GM23338 (cell line): ENCODE data around the gene KPNA4. TPM values are rescaled to one million over a fixed set of nuclear protein-coding genes. Genes with fewer than 3 reads are reported as not detected.

Experiments used
- ATAC-seq: fragments of 200-7000 bp; cut with Tn5 transposase; 3 replicates; pipeline ENCODE4 v1.9.1; 2020
- DNase-seq: peaks from one replicate; pipeline ENCODE4 v3.0.0-alpha.2; 2015; ENCODE audit warnings: low spot score
- H2AFZ ChIP-seq: fragments of 200-600 bp; sonication (generic); 2 replicates; pipeline ENCODE4 v1.8.0; 2016; ENCODE audit warnings: antibody characterized with exemption, mild to moderate bottlenecking, moderate library complexity
- H3F3A ChIP-seq: fragments of 200-600 bp; sonication (generic); replicated peaks from 2 replicates; pipeline ENCODE4 v1.8.0; 2017; ENCODE audit warnings: antibody characterized with exemption, mixed run types, low read depth
- H3K27ac ChIP-seq: fragments of 200-600 bp; sonication (generic); 2 replicates; pipeline ENCODE4 v1.6.1; 2016; ENCODE audit warnings: low read depth
- H3K27me3 ChIP-seq: fragments of 200-600 bp; sonication (generic); 2 replicates; pipeline ENCODE4 v1.8.0; 2016; ENCODE audit warnings: mild to moderate bottlenecking, mixed run types, moderate library complexity; ENCODE audit not compliant: insufficient read depth
- H3K36me3 ChIP-seq: fragments of 200-600 bp; sonication (generic); 2 replicates; pipeline ENCODE4 v1.8.0; 2016; ENCODE audit warnings: mild to moderate bottlenecking; ENCODE audit not compliant: insufficient read depth
- H3K4me1 ChIP-seq: fragments of 200-600 bp; sonication (generic); 2 replicates; pipeline ENCODE4 v1.8.0; 2016; ENCODE audit warnings: mild to moderate bottlenecking, moderate library complexity; ENCODE audit not compliant: insufficient read depth
- H3K4me2 ChIP-seq: fragments of 200-600 bp; sonication (generic); 2 replicates; pipeline ENCODE4 v1.7.1; 2017; ENCODE audit warnings: mixed run types
- H3K4me3 ChIP-seq: fragments of 200-600 bp; sonication (generic); 2 replicates; pipeline ENCODE4 v1.6.1; 2016; ENCODE audit warnings: mixed run types
- H3K79me2 ChIP-seq: fragments of 200-600 bp; sonication (generic); replicated peaks from 2 replicates; pipeline ENCODE4 v1.8.0; 2017; ENCODE audit warnings: mild to moderate bottlenecking; ENCODE audit not compliant: insufficient read depth
- H3K9me2 ChIP-seq: fragments of 200-600 bp; sonication (generic); 2 replicates; pipeline ENCODE4 v1.8.0; 2017; ENCODE audit not compliant: insufficient read depth
- H4K20me1 ChIP-seq: fragments of 200-600 bp; sonication (generic); replicated peaks from 2 replicates; pipeline ENCODE4 v1.8.0; 2017; ENCODE audit warnings: mild to moderate bottlenecking; ENCODE audit not compliant: insufficient read depth
- H3K27ac Mint-ChIP-seq: 2 replicates; pipeline ENCODE4 v1.8.0; 2020; ENCODE audit warnings: inconsistent platforms, mild to moderate bottlenecking, moderate library complexity, mixed read lengths
- H3K27me3 Mint-ChIP-seq: 3 replicates; pipeline ENCODE4 v1.8.0; 2022; ENCODE audit warnings: low read depth, mild to moderate bottlenecking, moderate library complexity, mixed read lengths, inconsistent platforms; ENCODE audit not compliant: insufficient read depth, poor library complexity
- H3K36me3 Mint-ChIP-seq: 3 replicates; pipeline ENCODE4 v1.8.0; 2021; ENCODE audit warnings: low read depth, mild to moderate bottlenecking, inconsistent platforms, moderate library complexity, mixed read lengths
- H3K4me1 Mint-ChIP-seq: 3 replicates; pipeline ENCODE4 v1.8.0; 2020; ENCODE audit warnings: mild to moderate bottlenecking, inconsistent platforms, mixed read lengths
- H3K4me3 Mint-ChIP-seq: 3 replicates; pipeline ENCODE4 v1.8.0; 2021; ENCODE audit warnings: moderate library complexity, mild to moderate bottlenecking, inconsistent platforms, mixed read lengths
- H3K9me3 Mint-ChIP-seq: 3 replicates; pipeline ENCODE4 v1.8.0; 2020; ENCODE audit warnings: moderate library complexity, mild to moderate bottlenecking, inconsistent platforms, mixed read lengths
- CREB1 ChIP-seq: fragments of 250-450 bp; sonication (Bioruptor Pico); IDR thresholded peaks from 2 replicates; pipeline ENCODE4 v1.5.0; 2020; ENCODE audit warnings: low read depth, mild to moderate bottlenecking, moderate library complexity
- EZH2 ChIP-seq: fragments of 200-600 bp; sonication (generic); IDR thresholded peaks from one replicate; pipeline ENCODE4 v1.8.0; 2017; ENCODE audit warnings: antibody characterized with exemption, mild to moderate bottlenecking, low read depth; ENCODE audit not compliant: unreplicated experiment
- EZH2phosphoT487 ChIP-seq: fragments of 200-600 bp; sonication (generic); IDR thresholded peaks from one replicate; pipeline ENCODE4 v1.8.1; 2018; ENCODE audit warnings: antibody characterized with exemption; ENCODE audit not compliant: unreplicated experiment
- JUNB ChIP-seq: IDR thresholded peaks from one replicate; pipeline ENCODE4 v1.6.1; 2016; ENCODE audit warnings: antibody characterized with exemption; ENCODE audit not compliant: unreplicated experiment
- POLR2AphosphoS5 ChIP-seq: IDR thresholded peaks from 2 replicates; pipeline ENCODE4 v1.6.1; 2016; ENCODE audit warnings: antibody characterized with exemption, low read depth
- STAT1 ChIP-seq: IDR thresholded peaks from one replicate; pipeline ENCODE4 v1.6.1; 2016; ENCODE audit warnings: antibody characterized with exemption; ENCODE audit not compliant: unreplicated experiment
- ZNF114 ChIP-seq: fragments of 250-450 bp; sonication (Bioruptor Pico); IDR thresholded peaks from 2 replicates; pipeline ENCODE4 v1.5.0; 2020; ENCODE audit warnings: mild to moderate bottlenecking, moderate library complexity
- polyA plus RNA-seq: library from polyadenylated mRNA; unstranded; fragments of >200 nt; fragmentation: Nextera tagmentation; extraction: Ambion mirVana; gene quantifications from 2 replicates; pipeline ENCODE4 v1.2.1, GENCODE V29; 2016
- total RNA-seq: library from RNA; depleted of rRNA; stranded (reverse); fragments of >200 nt; shearing (Covaris generic); gene quantifications from 2 replicates; pipeline ENCODE4 v1.2.3, GENCODE V29; 2014
- TF ChIP-seq, protein P1 (sequence below): IDR thresholded peaks from 2 replicates; pipeline ENCODE4 v1.6.1; 2016; ENCODE audit warnings: antibody characterized with exemption
- TF ChIP-seq, protein P2 (sequence below): IDR thresholded peaks from one replicate; pipeline ENCODE4 v1.6.1; 2018; ENCODE audit warnings: antibody characterized with exemption; ENCODE audit not compliant: unreplicated experiment
- TF ChIP-seq, protein P3 (sequence below), 2 experiments: fragments of 200-600 bp in 1 of 2; sonication (generic) in 1 of 2; conservative IDR thresholded peaks; 2 replicates each; pipeline versions ENCODE4 v1.5.1 to v1.6.1; 2016 to 2017; ENCODE audit warnings: antibody characterized with exemption in 2 of 2, low read depth in 2 of 2, mild to moderate bottlenecking in 2 of 2, moderate library complexity in 1 of 2

The KPNA4 gene
- total and polyA plus RNA-seq, 2 experiments from 2014 or later, result 17.8 to 36.2 TPM

DNA sequence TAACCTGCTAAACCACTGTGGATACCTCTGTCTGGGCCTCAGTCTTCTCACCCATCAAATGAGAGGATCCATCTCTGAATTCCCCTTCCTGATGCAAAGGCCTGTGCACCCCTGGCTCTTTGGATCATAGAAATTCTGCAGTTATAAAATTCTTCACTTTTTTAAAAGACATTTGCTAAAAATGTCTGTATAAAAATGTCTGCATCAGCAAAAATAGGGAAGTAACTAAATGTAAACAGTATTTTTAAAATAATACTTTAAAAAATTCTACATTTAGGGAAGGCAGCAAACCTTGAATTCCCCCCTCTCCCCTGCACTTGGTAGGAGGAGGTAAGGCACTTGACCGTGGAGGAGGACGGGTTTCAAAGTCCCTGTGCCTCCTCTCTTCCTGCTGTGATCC is 90.2 kb downstream of the KPNA4 start:
- no peak overlapping the region for H3K4me2 ChIP-seq
- no peaks in the 10 kb centered on the region for H3F3A ChIP-seq
- H4K20me1 ChIP-seq, result no peaks in the 10 kb centered on the region
- ATAC-seq (no peak), DNase-seq (no peak)
- TF ChIP-seq POLR2AphosphoS5, result no peak
- H3K9me2 ChIP-seq, result 0 out of 2 replicates have a peak, but pooled peaks cover 7% of the 10 kb centered on the region
- H3K27ac ChIP-seq, result no peak overlapping the region
- no peak overlapping the region for H2AFZ ChIP-seq
- H3K36me3 Mint-ChIP-seq, result peaks cover 10% of the 10 kb centered on the region; the same call in 2 of the 3 replicates
- H3K4me1 ChIP-seq, result no peaks in the 10 kb centered on the region
- H3K27me3 ChIP-seq, result no peaks in the 10 kb centered on the region
- no peaks in the 10 kb centered on the region for H3K79me2 ChIP-seq
- peaks cover 5% of the 10 kb centered on the region for H3K27me3 Mint-ChIP-seq
- no peak overlapping the region for H3K4me3 Mint-ChIP-seq
- no peak overlapping the region for H3K4me3 ChIP-seq
- no peak overlapping the region for H3K27ac Mint-ChIP-seq
- H3K36me3 ChIP-seq, result no peaks in the 10 kb centered on the region; the same call in 1 of the 2 replicates
- H3K4me1 Mint-ChIP-seq, result no peaks in the 10 kb centered on the region
- peaks cover 10% of the 10 kb centered on the region for H3K9me3 Mint-ChIP-seq

DNA sequence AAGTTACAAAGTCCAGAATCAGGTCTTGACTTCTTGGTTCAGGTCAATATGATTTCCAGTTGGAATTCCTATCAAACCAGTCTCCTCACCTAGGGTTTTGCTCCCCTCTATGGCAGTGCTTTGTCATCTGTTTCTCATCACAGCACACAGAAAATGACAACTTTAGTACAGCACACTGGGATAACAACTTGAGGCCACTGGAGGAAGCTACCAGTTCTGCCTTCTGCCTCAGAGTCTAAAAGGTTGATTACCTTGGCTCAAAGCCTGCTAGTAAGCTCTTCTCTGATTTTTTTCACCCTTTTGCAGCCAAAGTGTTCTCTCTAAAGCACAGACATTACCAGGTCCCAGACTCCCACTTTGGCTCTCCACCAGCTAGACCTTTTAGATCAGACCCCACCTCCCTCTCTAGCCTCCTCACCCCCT is 90.9 kb downstream of the KPNA4 start:
- Mint-ChIP-seq H3K9me3 (peaks cover 18% of the 10 kb centered on the region), H3K27ac (no peak overlapping the region), H3K27me3 (peaks cover 5% of the 10 kb centered on the region), H3K36me3 (peaks cover 17% of the 10 kb centered on the region), H3K4me3 (no peak overlapping the region), H3K4me1 (no peaks in the 10 kb centered on the region)
- no peak for TF ChIP-seq EZH2
- TF ChIP-seq POLR2AphosphoS5, result no peak
- TF ChIP-seq, protein P1, sequence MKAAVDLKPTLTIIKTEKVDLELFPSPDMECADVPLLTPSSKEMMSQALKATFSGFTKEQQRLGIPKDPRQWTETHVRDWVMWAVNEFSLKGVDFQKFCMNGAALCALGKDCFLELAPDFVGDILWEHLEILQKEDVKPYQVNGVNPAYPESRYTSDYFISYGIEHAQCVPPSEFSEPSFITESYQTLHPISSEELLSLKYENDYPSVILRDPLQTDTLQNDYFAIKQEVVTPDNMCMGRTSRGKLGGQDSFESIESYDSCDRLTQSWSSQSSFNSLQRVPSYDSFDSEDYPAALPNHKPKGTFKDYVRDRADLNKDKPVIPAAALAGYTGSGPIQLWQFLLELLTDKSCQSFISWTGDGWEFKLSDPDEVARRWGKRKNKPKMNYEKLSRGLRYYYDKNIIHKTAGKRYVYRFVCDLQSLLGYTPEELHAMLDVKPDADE, result no peak
- no peak for TF ChIP-seq ZNF114 (CRISPR knock-in tag)
- no peaks in the 10 kb centered on the region for H4K20me1 ChIP-seq
- H3K9me2 ChIP-seq, result 0 out of 2 replicates have a peak, but pooled peaks cover 7% of the 10 kb centered on the region
- H3F3A ChIP-seq, result no peaks in the 10 kb centered on the region
- H3K27ac ChIP-seq, result no peak overlapping the region
- H3K79me2 ChIP-seq, result no peaks in the 10 kb centered on the region
- H3K4me2 ChIP-seq, result no peak overlapping the region
- no peaks in the 10 kb centered on the region for H3K4me1 ChIP-seq
- ATAC-seq (no peak), DNase-seq (no peak)
- no peaks in the 10 kb centered on the region for H3K27me3 ChIP-seq
- H3K36me3 ChIP-seq, result no peaks in the 10 kb centered on the region; the same call in 1 of the 2 replicates
- no peak overlapping the region for H2AFZ ChIP-seq
- H3K4me3 ChIP-seq, result no peak overlapping the region

DNA sequence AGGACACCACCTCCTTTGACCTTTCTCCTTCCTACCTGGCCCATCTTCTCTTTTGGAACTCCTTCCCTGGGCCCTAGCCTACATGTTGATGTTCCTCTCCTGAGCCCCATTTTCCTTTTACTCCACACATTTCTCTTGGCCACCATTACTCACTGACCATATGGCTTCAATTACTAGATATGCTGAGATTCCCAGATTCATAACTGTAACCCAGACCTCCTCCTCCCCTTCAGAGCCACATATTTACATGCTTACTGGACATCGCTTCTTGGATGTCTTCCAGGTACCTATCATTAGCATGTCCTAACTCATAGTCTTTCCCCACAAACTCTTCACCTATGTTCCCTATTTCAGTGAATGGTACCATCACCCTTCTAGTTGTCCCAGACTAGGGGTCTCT is 91.4 kb downstream of the KPNA4 start:
- ATAC-seq, result no peak
- no peak overlapping the region for H3K4me3 ChIP-seq
- TF ChIP-seq POLR2AphosphoS5 (no peak), EZH2phosphoT487 (no peak), CREB1 (CRISPR knock-in tag) (no peak), JUNB (no peak), ZNF114 (CRISPR knock-in tag) (no peak), STAT1 (no peak)
- TF ChIP-seq, protein P2, sequence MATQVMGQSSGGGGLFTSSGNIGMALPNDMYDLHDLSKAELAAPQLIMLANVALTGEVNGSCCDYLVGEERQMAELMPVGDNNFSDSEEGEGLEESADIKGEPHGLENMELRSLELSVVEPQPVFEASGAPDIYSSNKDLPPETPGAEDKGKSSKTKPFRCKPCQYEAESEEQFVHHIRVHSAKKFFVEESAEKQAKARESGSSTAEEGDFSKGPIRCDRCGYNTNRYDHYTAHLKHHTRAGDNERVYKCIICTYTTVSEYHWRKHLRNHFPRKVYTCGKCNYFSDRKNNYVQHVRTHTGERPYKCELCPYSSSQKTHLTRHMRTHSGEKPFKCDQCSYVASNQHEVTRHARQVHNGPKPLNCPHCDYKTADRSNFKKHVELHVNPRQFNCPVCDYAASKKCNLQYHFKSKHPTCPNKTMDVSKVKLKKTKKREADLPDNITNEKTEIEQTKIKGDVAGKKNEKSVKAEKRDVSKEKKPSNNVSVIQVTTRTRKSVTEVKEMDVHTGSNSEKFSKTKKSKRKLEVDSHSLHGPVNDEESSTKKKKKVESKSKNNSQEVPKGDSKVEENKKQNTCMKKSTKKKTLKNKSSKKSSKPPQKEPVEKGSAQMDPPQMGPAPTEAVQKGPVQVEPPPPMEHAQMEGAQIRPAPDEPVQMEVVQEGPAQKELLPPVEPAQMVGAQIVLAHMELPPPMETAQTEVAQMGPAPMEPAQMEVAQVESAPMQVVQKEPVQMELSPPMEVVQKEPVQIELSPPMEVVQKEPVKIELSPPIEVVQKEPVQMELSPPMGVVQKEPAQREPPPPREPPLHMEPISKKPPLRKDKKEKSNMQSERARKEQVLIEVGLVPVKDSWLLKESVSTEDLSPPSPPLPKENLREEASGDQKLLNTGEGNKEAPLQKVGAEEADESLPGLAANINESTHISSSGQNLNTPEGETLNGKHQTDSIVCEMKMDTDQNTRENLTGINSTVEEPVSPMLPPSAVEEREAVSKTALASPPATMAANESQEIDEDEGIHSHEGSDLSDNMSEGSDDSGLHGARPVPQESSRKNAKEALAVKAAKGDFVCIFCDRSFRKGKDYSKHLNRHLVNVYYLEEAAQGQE, result no peak
- TF ChIP-seq, protein P1, result no peak
- TF ChIP-seq, protein P3, sequence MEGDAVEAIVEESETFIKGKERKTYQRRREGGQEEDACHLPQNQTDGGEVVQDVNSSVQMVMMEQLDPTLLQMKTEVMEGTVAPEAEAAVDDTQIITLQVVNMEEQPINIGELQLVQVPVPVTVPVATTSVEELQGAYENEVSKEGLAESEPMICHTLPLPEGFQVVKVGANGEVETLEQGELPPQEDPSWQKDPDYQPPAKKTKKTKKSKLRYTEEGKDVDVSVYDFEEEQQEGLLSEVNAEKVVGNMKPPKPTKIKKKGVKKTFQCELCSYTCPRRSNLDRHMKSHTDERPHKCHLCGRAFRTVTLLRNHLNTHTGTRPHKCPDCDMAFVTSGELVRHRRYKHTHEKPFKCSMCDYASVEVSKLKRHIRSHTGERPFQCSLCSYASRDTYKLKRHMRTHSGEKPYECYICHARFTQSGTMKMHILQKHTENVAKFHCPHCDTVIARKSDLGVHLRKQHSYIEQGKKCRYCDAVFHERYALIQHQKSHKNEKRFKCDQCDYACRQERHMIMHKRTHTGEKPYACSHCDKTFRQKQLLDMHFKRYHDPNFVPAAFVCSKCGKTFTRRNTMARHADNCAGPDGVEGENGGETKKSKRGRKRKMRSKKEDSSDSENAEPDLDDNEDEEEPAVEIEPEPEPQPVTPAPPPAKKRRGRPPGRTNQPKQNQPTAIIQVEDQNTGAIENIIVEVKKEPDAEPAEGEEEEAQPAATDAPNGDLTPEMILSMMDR (conservative IDR thresholded peaks at IDR 0.05; ENCODE audit: low read depth in 2 of 2), result no peak

More for the DNA sequence above, 91.4 kb downstream of the KPNA4 start:
- Histone ChIP-seq H3F3A (no peaks in the 10 kb centered on the region), H3K36me3 (no peaks in the 10 kb centered on the region; the same call in 1 of the 2 replicates), H4K20me1 (no peaks in the 10 kb centered on the region), H3K27me3 (no peaks in the 10 kb centered on the region), H3K27ac (no peak overlapping the region), H2AFZ (no peak overlapping the region), H3K4me2 (no peak overlapping the region), H3K79me2 (no peaks in the 10 kb centered on the region), H3K9me2 (0 out of 2 replicates have a peak, but pooled peaks cover 7% of the 10 kb centered on the region), H3K4me1 (no peaks in the 10 kb centered on the region)
- no peak overlapping the region for H3K4me3 Mint-ChIP-seq
- H3K4me1 Mint-ChIP-seq, result no peaks in the 10 kb centered on the region
- H3K27me3 Mint-ChIP-seq, result peaks cover 5% of the 10 kb centered on the region
- peaks cover 17% of the 10 kb centered on the region for H3K36me3 Mint-ChIP-seq
- no peak for DNase-seq
- peaks cover 21% of the 10 kb centered on the region for H3K9me3 Mint-ChIP-seq
- no peak overlapping the region for H3K27ac Mint-ChIP-seq
